ENCODE data around the gene EVA1A.

EVA1A gene

DNA sequence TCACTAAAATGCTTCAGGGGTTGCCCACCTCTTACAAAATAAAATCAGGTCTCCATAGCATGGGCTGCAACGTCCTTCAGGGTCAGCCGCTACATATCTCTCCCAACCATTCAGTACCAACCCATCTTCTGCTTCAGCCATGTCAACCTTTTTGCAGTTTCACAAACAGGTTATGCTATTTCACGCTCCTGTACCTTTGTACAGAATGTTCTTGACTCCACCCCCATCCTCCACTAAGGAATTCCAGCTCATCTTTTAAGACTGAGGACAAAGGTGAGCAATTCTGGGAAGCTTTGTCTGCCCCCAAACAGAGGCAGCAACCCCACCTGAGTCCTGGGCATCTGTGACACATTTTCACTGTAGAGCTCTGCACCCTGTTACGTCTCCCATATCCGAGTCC, 8.8 kb upstream of the EVA1A start:
- no peaks in the 10 kb centered on the region for H3K36me3 ChIP-seq (ENCODE audit: insufficient read depth, insufficient read length, low read length)
- DNase-seq (ENCODE audit: low read depth, low spot score) = no peak
- no peak for TF ChIP-seq ZNF274 (IDR thresholded peaks at IDR 0.05; ENCODE audit: low read depth, low read length)
- TF ChIP-seq SUZ12 (IDR thresholded peaks at IDR 0.05; ENCODE audit: extremely low read depth, insufficient read depth, insufficient read length) = no peak
- TF ChIP-seq YY1 (IDR thresholded peaks at IDR 0.05; ENCODE audit: insufficient read depth, insufficient read length) = no peak
- H3K9ac ChIP-seq (ENCODE audit: insufficient read length, low read depth) = no peak overlapping the region
- no peak overlapping the region for H3K4me3 ChIP-seq (ENCODE audit: insufficient read length, low read depth)
- H3K4me1 ChIP-seq (ENCODE audit: insufficient read depth, insufficient read length) = no peaks in the 10 kb centered on the region
- no peaks in the 10 kb centered on the region for H3K27me3 ChIP-seq (ENCODE audit: insufficient read depth, insufficient read length)
- no peaks in the 10 kb centered on the region for H3K9me3 ChIP-seq (ENCODE audit: insufficient read depth, low read length)

DNA sequence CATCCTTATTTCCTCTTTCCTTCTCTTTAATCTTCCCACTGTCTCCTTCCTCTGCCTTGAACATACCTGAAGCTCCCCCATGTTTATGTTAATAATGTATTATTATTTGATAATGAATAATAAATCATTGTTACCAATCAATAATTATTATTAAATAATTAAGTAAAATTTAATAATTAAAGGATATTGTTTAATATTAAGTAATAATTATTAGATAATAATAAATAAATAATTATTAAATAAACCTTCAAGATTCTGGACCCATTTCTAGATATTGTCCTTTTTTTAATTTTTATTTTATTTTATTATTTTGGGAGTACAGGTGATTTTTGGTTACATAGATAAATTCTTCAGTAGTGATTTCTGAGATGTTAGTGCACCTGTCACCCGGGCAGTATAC, 7.4 kb upstream of the EVA1A start:
- Histone ChIP-seq H3K9me3 (ENCODE audit: insufficient read depth, low read length) (no peaks in the 10 kb centered on the region), H3K9ac (ENCODE audit: insufficient read length, low read depth) (no peak overlapping the region), H3K36me3 (ENCODE audit: insufficient read depth, insufficient read length, low read length) (no peaks in the 10 kb centered on the region), H3K27me3 (ENCODE audit: insufficient read depth, insufficient read length) (no peaks in the 10 kb centered on the region), H3K4me3 (ENCODE audit: insufficient read length, low read depth) (no peak overlapping the region), H3K4me1 (ENCODE audit: insufficient read depth, insufficient read length) (no peaks in the 10 kb centered on the region)
- DNase-seq (ENCODE audit: low read depth, low spot score) = no peak
- TF ChIP-seq YY1 (IDR thresholded peaks at IDR 0.05; ENCODE audit: insufficient read depth, insufficient read length) (no peak), SUZ12 (IDR thresholded peaks at IDR 0.05; ENCODE audit: extremely low read depth, insufficient read depth, insufficient read length) (no peak), ZNF274 (IDR thresholded peaks at IDR 0.05; ENCODE audit: low read depth, low read length) (no peak)

DNA sequence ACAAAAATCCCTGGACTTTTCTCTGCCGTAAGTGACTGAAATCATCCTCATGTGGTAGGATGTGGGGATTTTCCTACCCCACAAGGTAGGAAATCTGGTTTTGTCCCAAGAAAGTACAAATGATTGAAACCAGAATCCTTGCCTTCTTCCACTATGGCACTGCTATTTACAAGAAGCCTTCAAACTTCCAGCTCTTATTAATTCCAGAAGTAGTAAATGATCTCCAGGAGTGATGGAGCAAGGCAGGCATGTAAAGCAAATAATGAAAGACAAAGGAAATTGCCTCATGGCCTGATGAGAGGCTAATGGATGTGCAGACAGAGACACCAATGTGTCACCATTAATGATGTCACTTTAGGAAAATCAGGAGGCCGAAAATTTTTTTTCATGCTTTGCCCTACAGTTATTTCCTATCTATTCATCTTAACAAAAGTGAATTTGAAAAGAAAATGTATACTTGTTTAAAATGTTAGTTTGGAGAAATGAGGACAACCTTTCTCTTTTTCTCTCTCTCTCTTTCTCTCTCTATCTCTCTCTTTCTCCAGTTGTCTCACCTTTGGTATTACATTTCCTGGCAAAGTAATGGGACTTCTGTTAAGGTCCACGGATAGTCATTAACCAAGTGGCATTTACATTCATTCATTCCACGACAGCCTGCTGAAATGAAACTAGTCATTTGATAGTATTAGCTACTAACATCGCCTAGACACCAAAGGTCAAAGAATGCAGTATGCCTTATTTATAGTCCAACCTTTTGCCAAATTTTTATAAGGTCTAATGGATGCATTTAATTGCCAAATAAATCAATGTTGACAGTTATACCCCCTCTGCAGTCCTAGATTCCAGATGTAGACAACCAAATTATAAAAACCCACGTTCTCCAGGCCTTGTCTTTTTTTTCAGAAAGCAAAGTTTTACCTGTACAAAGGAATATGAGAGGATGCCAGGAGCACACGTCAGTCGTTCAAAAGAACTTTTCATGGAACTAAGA, 5.0 kb upstream of the EVA1A start:
- no peak overlapping the region for H3K4me3 ChIP-seq (ENCODE audit: insufficient read length, low read depth)
- H3K36me3 ChIP-seq (ENCODE audit: insufficient read depth, insufficient read length, low read length) = no peaks in the 10 kb centered on the region
- no peaks in the 10 kb centered on the region for H3K4me1 ChIP-seq (ENCODE audit: insufficient read depth, insufficient read length)
- no peak overlapping the region for H3K9ac ChIP-seq (ENCODE audit: insufficient read length, low read depth)
- no peak for TF ChIP-seq ZNF274 (IDR thresholded peaks at IDR 0.05; ENCODE audit: low read depth, low read length)
- no peak for TF ChIP-seq YY1 (IDR thresholded peaks at IDR 0.05; ENCODE audit: insufficient read depth, insufficient read length)
- TF ChIP-seq SUZ12 (IDR thresholded peaks at IDR 0.05; ENCODE audit: extremely low read depth, insufficient read depth, insufficient read length) = no peak
- no peak for DNase-seq (ENCODE audit: low read depth, low spot score)
- H3K9me3 ChIP-seq (ENCODE audit: insufficient read depth, low read length) = no peaks in the 10 kb centered on the region
- peaks cover 7% of the 10 kb centered on the region for H3K27me3 ChIP-seq (ENCODE audit: insufficient read depth, insufficient read length)

DNA sequence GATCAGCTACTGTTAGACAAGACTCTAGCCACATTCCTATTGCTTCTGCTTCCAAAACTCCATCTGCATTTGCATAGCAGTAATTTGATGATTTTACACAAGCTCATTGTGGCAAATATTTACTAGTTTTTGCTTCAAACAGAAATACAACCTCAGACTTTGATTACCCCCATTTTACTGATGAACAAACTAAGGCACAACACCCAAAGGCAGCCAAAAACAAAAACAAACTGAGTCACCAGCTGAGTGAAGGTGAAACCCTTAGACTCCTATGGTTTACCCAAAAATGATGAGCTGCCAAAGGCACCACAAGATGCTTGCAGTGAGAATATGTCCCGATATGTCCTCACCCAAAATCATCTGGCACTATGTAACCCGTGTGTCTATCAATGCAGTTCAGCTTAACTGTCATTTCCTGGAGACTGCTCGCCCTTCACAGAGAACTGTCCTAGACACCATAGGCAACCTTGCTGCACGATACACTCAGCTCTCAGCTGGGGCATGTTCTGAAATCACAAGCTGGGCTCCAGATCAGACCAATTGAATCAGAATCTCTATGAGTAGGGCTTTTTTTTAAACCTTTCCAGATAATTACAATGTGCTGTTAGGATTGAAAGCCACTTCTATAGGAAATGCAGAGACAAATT, 4.1 kb upstream of the EVA1A start:
- no peak overlapping the region for H3K9ac ChIP-seq (ENCODE audit: insufficient read length, low read depth)
- no peak for DNase-seq (ENCODE audit: low read depth, low spot score)
- peaks cover 10% of the 10 kb centered on the region for H3K27me3 ChIP-seq (ENCODE audit: insufficient read depth, insufficient read length)
- H3K36me3 ChIP-seq (ENCODE audit: insufficient read depth, insufficient read length, low read length) = no peaks in the 10 kb centered on the region
- H3K9me3 ChIP-seq (ENCODE audit: insufficient read depth, low read length) = no peaks in the 10 kb centered on the region
- no peaks in the 10 kb centered on the region for H3K4me1 ChIP-seq (ENCODE audit: insufficient read depth, insufficient read length)
- TF ChIP-seq YY1 (IDR thresholded peaks at IDR 0.05; ENCODE audit: insufficient read depth, insufficient read length) (no peak), ZNF274 (IDR thresholded peaks at IDR 0.05; ENCODE audit: low read depth, low read length) (no peak), SUZ12 (IDR thresholded peaks at IDR 0.05; ENCODE audit: extremely low read depth, insufficient read depth, insufficient read length) (no peak)
- H3K4me3 ChIP-seq (ENCODE audit: insufficient read length, low read depth) = no peak overlapping the region

DNA sequence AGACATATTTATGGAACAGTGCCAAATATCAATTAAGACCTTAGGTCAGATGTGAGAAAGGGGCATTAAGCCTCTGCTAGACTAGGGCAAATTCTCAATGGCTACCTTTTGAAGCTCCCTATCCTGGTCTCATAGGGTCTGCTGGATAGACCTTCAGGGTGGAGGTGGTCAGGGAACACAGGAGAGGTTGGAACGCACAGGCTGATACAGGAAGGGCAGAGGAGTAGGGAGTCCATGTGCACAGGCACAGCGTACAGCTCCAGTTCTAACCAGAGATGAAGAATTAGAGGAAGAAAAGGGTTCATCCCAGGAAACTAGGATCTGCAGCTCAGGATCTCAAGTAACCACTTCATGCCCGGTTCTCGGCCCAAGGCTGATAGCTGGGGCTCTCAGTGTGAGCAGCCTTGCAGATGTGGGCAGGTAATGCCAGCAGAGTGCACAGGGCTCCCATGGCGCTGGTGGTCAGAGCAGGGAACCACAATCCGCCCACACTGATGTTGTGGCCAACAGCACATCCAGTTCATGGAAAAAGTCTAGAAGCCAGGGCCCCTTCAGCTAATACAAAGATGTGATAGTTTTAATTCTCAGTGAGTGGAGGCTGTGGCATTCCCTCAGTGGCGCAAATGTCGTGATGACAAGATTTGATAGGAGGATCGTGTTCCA, 3.4 kb upstream of the EVA1A start:
- Histone ChIP-seq H3K4me1 (ENCODE audit: insufficient read depth, insufficient read length) (no peaks in the 10 kb centered on the region), H3K27me3 (ENCODE audit: insufficient read depth, insufficient read length) (peaks cover 12% of the 10 kb centered on the region), H3K4me3 (ENCODE audit: insufficient read length, low read depth) (no peak overlapping the region), H3K9me3 (ENCODE audit: insufficient read depth, low read length) (no peaks in the 10 kb centered on the region), H3K9ac (ENCODE audit: insufficient read length, low read depth) (no peak overlapping the region), H3K36me3 (ENCODE audit: insufficient read depth, insufficient read length, low read length) (no peaks in the 10 kb centered on the region)
- TF ChIP-seq YY1 (IDR thresholded peaks at IDR 0.05; ENCODE audit: insufficient read depth, insufficient read length) = no peak
- DNase-seq (ENCODE audit: low read depth, low spot score) = no peak

DNA sequence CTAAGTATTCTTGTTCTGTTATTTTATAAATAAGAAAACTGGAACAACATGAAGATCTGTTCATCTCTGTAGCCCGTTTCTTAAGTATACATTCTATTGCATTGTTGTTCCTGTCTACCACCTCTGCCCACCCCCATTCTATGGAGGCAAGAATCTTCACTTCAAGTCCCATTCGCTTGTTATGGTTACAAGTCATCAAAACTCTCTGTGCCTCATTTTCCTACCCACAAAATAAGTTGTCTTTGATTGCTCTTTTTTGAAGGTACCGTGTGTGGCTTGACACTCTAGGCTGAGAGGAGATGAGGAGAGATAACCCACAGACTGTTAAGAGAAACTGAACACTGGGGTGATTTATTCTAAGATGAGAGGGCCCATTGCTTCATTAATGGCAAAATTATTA, 2.9 kb upstream of the EVA1A start:
- no peaks in the 10 kb centered on the region for H3K36me3 ChIP-seq (ENCODE audit: insufficient read depth, insufficient read length, low read length)
- peaks cover 17% of the 10 kb centered on the region for H3K27me3 ChIP-seq (ENCODE audit: insufficient read depth, insufficient read length)
- no peak overlapping the region for H3K4me3 ChIP-seq (ENCODE audit: insufficient read length, low read depth)
- no peak overlapping the region for H3K9ac ChIP-seq (ENCODE audit: insufficient read length, low read depth)
- TF ChIP-seq YY1 (IDR thresholded peaks at IDR 0.05; ENCODE audit: insufficient read depth, insufficient read length) (no peak), SUZ12 (IDR thresholded peaks at IDR 0.05; ENCODE audit: extremely low read depth, insufficient read depth, insufficient read length) (no peak), ZNF274 (IDR thresholded peaks at IDR 0.05; ENCODE audit: low read depth, low read length) (no peak)
- DNase-seq (ENCODE audit: low read depth, low spot score) = no peak
- no peaks in the 10 kb centered on the region for H3K9me3 ChIP-seq (ENCODE audit: insufficient read depth, low read length)
- no peaks in the 10 kb centered on the region for H3K4me1 ChIP-seq (ENCODE audit: insufficient read depth, insufficient read length)

DNA sequence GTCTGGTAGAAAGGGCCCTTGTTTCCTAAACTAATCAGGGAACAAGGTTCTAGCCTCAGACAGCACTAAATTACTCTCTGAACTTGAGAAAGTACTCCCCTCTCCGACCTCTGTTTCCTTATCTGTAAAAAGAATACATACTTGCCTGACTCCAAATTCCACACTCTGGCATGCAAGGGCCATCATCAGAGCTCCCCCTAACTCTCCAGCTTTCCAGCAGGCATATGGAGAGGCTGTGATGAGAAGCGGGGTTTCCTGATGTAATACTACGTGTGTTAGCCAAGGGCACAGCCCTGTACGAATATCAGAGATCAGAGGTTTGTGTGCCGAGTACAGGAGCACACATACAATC, 1.8 kb upstream of the EVA1A start:
- no peak for DNase-seq (ENCODE audit: low read depth, low spot score)
- no peaks in the 10 kb centered on the region for H3K9me3 ChIP-seq (ENCODE audit: insufficient read depth, low read length)
- peaks cover 17% of the 10 kb centered on the region for H3K27me3 ChIP-seq (ENCODE audit: insufficient read depth, insufficient read length)
- TF ChIP-seq SUZ12 (IDR thresholded peaks at IDR 0.05; ENCODE audit: extremely low read depth, insufficient read depth, insufficient read length) (no peak), ZNF274 (IDR thresholded peaks at IDR 0.05; ENCODE audit: low read depth, low read length) (no peak), YY1 (IDR thresholded peaks at IDR 0.05; ENCODE audit: insufficient read depth, insufficient read length) (no peak)
- no peaks in the 10 kb centered on the region for H3K4me1 ChIP-seq (ENCODE audit: insufficient read depth, insufficient read length)
- no peaks in the 10 kb centered on the region for H3K36me3 ChIP-seq (ENCODE audit: insufficient read depth, insufficient read length, low read length)
- no peak overlapping the region for H3K4me3 ChIP-seq (ENCODE audit: insufficient read length, low read depth)
- H3K9ac ChIP-seq (ENCODE audit: insufficient read length, low read depth) = no peak overlapping the region

All from NT2/D1 (cell line).